GM18505 (cell line): ENCODE results near the gene HIBCH.
"Not testable (repeated sequence)": the region's sequence is repeated elsewhere in the genome, so short reads cannot be mapped to it uniquely, and the experiment has no call there.

Experiments
- ATAC-seq: cut with Tn5 transposase; IDR thresholded peaks from one replicate; pipeline ENCODE4 v1.9.1; 2021; ENCODE audit not compliant: unreplicated experiment
- POLR2A ChIP-seq: IDR thresholded peaks from 4 replicates; pipeline ENCODE4 v1.6.1; 2011; ENCODE audit warnings: borderline replicate concordance; ENCODE audit not compliant: insufficient read depth, insufficient read length; ENCODE audit errors: extremely low read depth

The HIBCH gene

GRCh38 chr2:190319555-190320498 is at the start of gene HIBCH:
TSS of gene HIBCH (minus strand) at chr2:190319826. CDS start at chr2:190319750, 76 bp downstream.
- peak; percentile 87 for TF ChIP-seq POLR2A
- peak; percentile 95 for ATAC-seq

GRCh38 chr2:190367091-190367490 is 47.5 kb upstream of the HIBCH start:
- ATAC-seq, result no peak
- TF ChIP-seq POLR2A, result no peak

- TF ChIP-seq POLR2A, result no peak
- ATAC-seq, result no peak
Observed at GRCh38 chr2:190366248-190366753, 46.7 kb upstream of the HIBCH start.

- no peak for TF ChIP-seq POLR2A
- ATAC-seq, result no peak
Observed at GRCh38 chr2:190365499-190366204, 46.0 kb upstream of the HIBCH start.

- ATAC-seq, result no peak
- no peak for TF ChIP-seq POLR2A
Observed at GRCh38 chr2:190362894-190363293, 43.3 kb upstream of the HIBCH start.

GRCh38 chr2:190361572-190361971 is 41.9 kb upstream of the HIBCH start:
- no peak for ATAC-seq
- TF ChIP-seq POLR2A, result no peak

- ATAC-seq, result no peak
- TF ChIP-seq POLR2A, result no peak
Observed at GRCh38 chr2:190360965-190361364, 41.3 kb upstream of the HIBCH start.

- TF ChIP-seq POLR2A, result no peak
- ATAC-seq, result no peak
Observed at GRCh38 chr2:190360561-190360960, 40.9 kb upstream of the HIBCH start.

GRCh38 chr2:190358655-190359448 is 39.2 kb upstream of the HIBCH start:
- ATAC-seq, result not testable (repeated sequence)

- TF ChIP-seq POLR2A, result no peak
- ATAC-seq, result no peak
Observed at GRCh38 chr2:190357600-190357999, 38.0 kb upstream of the HIBCH start.

GRCh38 chr2:190355968-190356644 is 36.5 kb upstream of the HIBCH start:
- TF ChIP-seq POLR2A, result no peak
- ATAC-seq, result no peak

- no peak for TF ChIP-seq POLR2A
- no peak for ATAC-seq
Observed at GRCh38 chr2:190354003-190354690, 34.5 kb upstream of the HIBCH start.
